Measurements from ENCODE around the gene FTCDNL1. TPM values are rescaled to one million over a fixed set of nuclear protein-coding genes. Genes with fewer than 3 reads are reported as not detected.

Gene FTCDNL1
- total RNA-seq, 1 donor from 2014 or later, result 1.5 TPM

GRCh38 chr2:199875400-199875799 is 24.4 kb upstream of the FTCDNL1 start:
- CTCF ChIA-PET, result no interaction called here
- H3K36me3 Mint-ChIP-seq (ENCODE audit: low read depth), result peaks cover 2% of the 10 kb centered on the region
- ATAC-seq (ENCODE audit: low read depth), result no peak

GRCh38 chr2:199874209-199874608 is 23.2 kb upstream of the FTCDNL1 start:
- no peak for ATAC-seq (ENCODE audit: low read depth)
- intact Hi-C loops (cut with micrococcal nuclease), result no loop called here
- TF ChIP-seq CTCF (IDR thresholded peaks at IDR 0.05), result no peak
- CTCF ChIA-PET, result no interaction called here
- POLR2A ChIA-PET, result no interaction called here
- Mint-ChIP-seq H3K4me1 (no peaks in the 10 kb centered on the region), H3K4me3 (no peak overlapping the region), H3K36me3 (ENCODE audit: low read depth) (peaks cover 2% of the 10 kb centered on the region), H3K27me3 (no peaks in the 10 kb centered on the region), H3K27ac (no peak overlapping the region), H3K9me3 (peaks cover 13% of the 10 kb centered on the region)
- no peak for DNase-seq

More at GRCh38 chr2:199875400-199875799, 24.4 kb upstream of the FTCDNL1 start:
- intact Hi-C loops (cut with micrococcal nuclease), result no loop called here
- Mint-ChIP-seq H3K4me1 (no peaks in the 10 kb centered on the region), H3K27me3 (no peaks in the 10 kb centered on the region), H3K9me3 (peaks cover 13% of the 10 kb centered on the region), H3K27ac (no peak overlapping the region), H3K4me3 (no peak overlapping the region)
- POLR2A ChIA-PET, result no interaction called here
- no peak for TF ChIP-seq CTCF (IDR thresholded peaks at IDR 0.05)
- DNase-seq, result no peak

- no peak for ATAC-seq (ENCODE audit: low read depth)
- ChIA-PET CTCF (no interaction called here), POLR2A (no interaction called here)
- DNase-seq, result no peak
- TF ChIP-seq CTCF (IDR thresholded peaks at IDR 0.05), result no peak
- peaks cover 13% of the 10 kb centered on the region for H3K9me3 Mint-ChIP-seq
- H3K27me3 Mint-ChIP-seq, result no peaks in the 10 kb centered on the region
- no peaks in the 10 kb centered on the region for H3K4me1 Mint-ChIP-seq
- no peak overlapping the region for H3K4me3 Mint-ChIP-seq
- H3K36me3 Mint-ChIP-seq (ENCODE audit: low read depth), result peaks cover 2% of the 10 kb centered on the region
- intact Hi-C loops (cut with micrococcal nuclease), result no loop called here
- no peak overlapping the region for H3K27ac Mint-ChIP-seq
Measured at GRCh38 chr2:199870581-199870980, 19.6 kb upstream of the FTCDNL1 start.

- ChIA-PET CTCF (no interaction called here), POLR2A (no interaction called here)
- H3K4me3 Mint-ChIP-seq, result no peak overlapping the region
- no peak overlapping the region for H3K27ac Mint-ChIP-seq
- H3K27me3 Mint-ChIP-seq, result no peaks in the 10 kb centered on the region
- DNase-seq (no peak), ATAC-seq (ENCODE audit: low read depth) (no peak)
- peaks cover 2% of the 10 kb centered on the region for H3K36me3 Mint-ChIP-seq (ENCODE audit: low read depth)
- intact Hi-C loops (cut with micrococcal nuclease), result no loop called here
- H3K9me3 Mint-ChIP-seq, result peaks cover 9% of the 10 kb centered on the region
- no peak for TF ChIP-seq CTCF (IDR thresholded peaks at IDR 0.05)
- no peaks in the 10 kb centered on the region for H3K4me1 Mint-ChIP-seq
Measured at GRCh38 chr2:199869653-199870052, 18.7 kb upstream of the FTCDNL1 start.

DNA sequence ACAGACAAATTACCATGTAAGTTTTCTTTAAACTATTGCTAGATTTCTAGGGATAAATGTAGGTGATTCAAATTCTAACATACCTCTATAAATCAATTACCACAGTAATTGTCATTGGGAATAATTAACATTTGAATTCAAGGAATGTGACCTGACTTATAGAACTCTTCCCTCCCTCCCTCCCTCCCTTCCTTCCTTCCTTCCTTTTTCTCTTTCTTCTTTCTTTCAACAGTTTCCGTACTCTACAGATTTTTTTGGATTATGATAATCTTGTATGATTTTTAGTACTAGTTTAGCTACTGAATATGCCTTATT is 18.2 kb upstream of the FTCDNL1 start:
- DNase-seq (no peak), ATAC-seq (ENCODE audit: low read depth) (no peak)
- Mint-ChIP-seq H3K36me3 (ENCODE audit: low read depth) (peaks cover 2% of the 10 kb centered on the region), H3K4me3 (no peak overlapping the region), H3K9me3 (peaks cover 4% of the 10 kb centered on the region), H3K4me1 (no peaks in the 10 kb centered on the region), H3K27ac (no peak overlapping the region), H3K27me3 (no peaks in the 10 kb centered on the region)
- intact Hi-C loops (cut with micrococcal nuclease), result no loop called here
- no peak for TF ChIP-seq CTCF (IDR thresholded peaks at IDR 0.05)
- ChIA-PET POLR2A (no interaction called here), CTCF (no interaction called here)
